GM23248 (cell line): ENCODE measurements around the gene PIERCE2.

Experiments
- EZH2 ChIP-seq: fragments of 200-600 bp; sonication (generic); IDR thresholded peaks from 2 replicates; pipeline ENCODE4 v1.6.1; 2018; ENCODE audit warnings: antibody characterized with exemption, mild to moderate bottlenecking; ENCODE audit not compliant: insufficient read depth, poor library complexity, severe bottlenecking
- EZH2phosphoT487 ChIP-seq: fragments of 200-600 bp; sonication (generic); IDR thresholded peaks from 2 replicates; pipeline ENCODE4 v1.6.1; 2018; ENCODE audit warnings: antibody characterized with exemption, moderate library complexity, mild to moderate bottlenecking, low read depth; ENCODE audit not compliant: insufficient read depth

DNA sequence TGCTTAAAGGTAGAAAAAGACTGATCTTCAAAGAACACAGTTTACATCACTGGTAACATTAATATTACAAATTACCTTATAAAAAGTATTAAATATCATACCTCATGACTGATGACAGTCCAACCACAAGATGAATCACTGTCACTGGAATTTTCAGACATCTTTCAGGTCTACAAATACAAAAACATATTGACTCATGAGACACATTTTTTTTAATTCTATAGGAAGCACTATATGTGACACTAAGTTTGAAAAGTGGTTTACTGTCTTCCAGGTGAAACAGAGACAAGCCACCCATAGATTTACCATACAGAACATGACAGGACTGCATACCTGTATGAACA is 19.1 kb upstream of the PIERCE2 start:
- no peak for TF ChIP-seq EZH2
- TF ChIP-seq EZH2phosphoT487 = no peak
